Activated CD8-positive, alpha-beta memory T cell treated with anti-CD3 and anti-CD28 coated beads, Interleukin-2, amount 50 U/mL, for 1 hour (primary cell): Measurements from ENCODE around the gene TMLHE.
"Not testable (repeated sequence)": the region's sequence is repeated elsewhere in the genome, so short reads cannot be mapped to it uniquely, and the experiment has no call there.

ENCODE experiments used
- DNase-seq: peaks from one replicate; pipeline ENCODE4 v3.0.0-alpha.2; 2020; ENCODE audit errors: extremely low read depth

TMLHE gene, protein sequence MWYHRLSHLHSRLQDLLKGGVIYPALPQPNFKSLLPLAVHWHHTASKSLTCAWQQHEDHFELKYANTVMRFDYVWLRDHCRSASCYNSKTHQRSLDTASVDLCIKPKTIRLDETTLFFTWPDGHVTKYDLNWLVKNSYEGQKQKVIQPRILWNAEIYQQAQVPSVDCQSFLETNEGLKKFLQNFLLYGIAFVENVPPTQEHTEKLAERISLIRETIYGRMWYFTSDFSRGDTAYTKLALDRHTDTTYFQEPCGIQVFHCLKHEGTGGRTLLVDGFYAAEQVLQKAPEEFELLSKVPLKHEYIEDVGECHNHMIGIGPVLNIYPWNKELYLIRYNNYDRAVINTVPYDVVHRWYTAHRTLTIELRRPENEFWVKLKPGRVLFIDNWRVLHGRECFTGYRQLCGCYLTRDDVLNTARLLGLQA

DNA sequence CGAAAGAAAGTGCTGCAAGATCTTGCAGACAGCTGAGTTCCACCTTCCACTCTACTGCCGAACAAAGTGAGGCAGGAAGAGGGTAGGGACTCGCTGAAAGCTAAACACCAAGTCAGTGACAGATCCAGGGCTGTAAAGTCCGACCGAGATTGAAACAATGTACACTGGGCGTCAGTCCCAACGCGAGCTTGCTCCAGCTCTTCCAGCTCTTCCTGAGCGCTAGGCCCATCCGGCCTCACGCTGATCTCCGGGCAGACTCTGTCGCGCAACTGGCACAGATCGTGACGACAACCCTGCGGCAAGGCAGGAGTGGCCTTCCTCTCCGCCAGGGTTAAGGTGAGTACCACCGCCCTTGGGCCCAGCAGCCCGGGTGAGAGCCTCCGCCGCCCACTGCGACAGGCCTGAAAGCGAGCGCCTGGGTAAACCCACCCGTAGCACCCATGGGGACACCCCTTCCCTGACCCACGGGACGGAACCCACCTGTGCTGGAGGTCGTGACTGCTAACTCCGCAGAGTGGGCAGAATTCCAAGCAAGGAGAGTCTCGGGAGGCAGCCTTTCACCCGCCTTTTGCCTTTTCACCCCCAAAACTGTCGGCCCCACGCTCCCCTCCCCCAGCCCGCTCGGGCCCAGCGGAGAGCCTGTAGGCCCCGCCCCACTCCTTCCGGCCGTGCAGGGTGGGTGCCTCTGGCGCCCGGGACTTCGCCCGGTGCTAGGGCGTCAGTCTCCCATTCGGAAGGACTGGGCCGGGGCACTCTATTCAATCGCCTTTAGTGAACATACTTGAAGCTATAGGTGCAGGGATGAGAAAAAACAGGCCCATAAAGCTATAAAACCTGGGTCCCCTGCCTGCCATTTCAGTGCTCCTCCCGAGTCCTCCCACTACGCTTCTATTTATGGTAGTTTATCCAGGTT, at the start of gene TMLHE, which contains the start of gene SPRY3:
TMLHE (minus strand) TSS at position 641 of the 913 bp plus-strand sequence. CDS start 67,676 bp downstream, outside the sequence.
SPRY3 (plus strand) TSS at position 275 of the 913 bp plus-strand sequence.
- DNase-seq: peak; percentile 4

DNA sequence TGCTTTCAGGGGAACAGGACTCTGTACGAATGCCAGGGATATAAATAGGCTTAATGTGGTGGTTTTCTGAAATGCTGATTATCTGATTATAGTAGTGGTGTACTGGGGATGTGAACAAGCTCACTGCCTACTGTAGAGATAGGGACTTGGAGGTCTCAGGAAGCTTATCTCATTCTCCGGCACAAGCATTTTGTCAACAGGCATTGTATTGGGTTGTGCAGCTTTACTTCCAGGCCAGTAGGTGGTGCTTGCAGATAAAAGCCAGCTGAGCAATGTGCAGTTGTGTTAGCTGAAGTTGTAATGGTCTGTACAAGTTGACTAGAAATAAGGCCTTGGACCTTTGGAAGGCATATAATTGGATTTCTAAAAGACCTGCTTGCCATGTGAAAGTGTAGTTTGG, 49.5 kb upstream of the TMLHE start:
- DNase-seq: no peak

DNA sequence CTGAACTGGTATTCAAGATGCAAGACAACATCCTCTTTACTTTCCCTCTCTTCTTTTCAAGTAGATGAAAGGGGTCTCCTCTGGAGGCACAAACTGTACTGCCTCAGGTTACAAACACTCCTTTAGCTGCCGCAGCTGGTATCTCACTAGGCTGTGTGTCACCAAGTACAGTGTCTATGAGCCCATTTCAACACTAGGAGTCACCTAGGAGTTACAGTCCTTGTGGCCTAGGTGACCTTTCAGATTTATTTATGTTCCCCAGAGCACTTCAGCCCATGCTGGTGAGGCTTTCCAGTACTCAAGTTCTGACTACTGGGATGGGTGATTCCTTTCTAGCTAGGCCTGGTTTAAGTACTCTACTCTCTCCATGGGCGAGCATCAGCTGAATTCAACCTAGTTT, 32.4 kb upstream of the TMLHE start:
- no peak for DNase-seq

DNA sequence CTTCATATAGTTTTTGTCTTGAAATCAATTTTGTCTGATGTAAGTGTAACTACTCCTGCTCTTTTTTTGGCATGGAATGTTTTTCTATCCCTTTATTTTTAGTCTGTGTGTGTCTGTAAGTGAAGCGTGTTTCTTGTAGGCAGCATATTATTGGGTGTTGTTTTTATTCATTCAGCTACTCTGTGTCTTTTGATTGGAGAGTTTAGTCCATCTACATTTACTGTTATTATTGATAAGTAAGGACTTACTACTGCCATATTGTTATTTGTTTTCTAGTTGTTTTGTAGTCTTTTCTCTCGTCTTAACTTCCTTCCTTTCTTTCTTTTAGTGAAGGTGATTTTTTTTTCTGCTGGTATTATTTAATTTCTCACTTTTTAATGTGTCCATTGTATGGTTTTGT, 30.5 kb upstream of the TMLHE start:
- DNase-seq: no peak

DNA sequence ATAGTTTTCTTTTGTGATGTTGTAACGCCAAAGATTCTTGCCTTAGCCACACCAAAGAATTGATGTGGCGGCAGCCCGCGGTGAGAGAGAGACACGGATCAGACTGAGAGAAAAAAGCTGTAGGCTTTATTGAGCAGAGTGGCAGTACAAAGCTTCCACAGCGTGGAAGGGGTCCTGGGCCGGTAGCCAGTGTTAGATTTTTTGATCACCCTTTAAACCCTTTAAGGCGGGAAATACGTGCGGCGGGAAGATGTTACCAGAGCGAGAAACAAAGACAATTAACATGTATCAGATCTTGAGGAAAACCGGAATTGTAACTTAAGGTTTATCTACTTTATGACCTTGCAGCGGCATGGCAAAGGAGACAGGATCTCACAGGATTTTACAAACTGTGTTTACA, 28.6 kb upstream of the TMLHE start:
- DNase-seq: not testable (repeated sequence)

DNA sequence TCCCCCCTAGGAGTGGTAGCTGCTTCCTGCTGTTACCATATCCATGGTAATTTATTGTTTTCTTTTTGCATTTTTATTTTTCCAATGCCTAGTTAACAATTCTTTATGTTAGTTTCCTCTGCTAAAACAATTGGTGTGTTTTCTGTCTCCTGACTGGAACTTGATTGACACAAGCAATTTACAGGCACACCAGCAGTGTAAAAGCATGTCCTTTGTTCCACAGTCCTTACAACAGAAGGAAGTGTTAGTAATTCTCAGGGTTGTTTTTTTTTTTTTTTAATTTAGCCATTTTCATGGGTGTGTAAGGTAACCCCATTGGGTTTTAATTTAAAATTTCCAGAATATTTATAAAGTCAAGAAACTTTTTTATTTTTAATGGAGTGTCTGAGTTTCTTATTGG, 25.0 kb upstream of the TMLHE start:
- no peak for DNase-seq

DNA sequence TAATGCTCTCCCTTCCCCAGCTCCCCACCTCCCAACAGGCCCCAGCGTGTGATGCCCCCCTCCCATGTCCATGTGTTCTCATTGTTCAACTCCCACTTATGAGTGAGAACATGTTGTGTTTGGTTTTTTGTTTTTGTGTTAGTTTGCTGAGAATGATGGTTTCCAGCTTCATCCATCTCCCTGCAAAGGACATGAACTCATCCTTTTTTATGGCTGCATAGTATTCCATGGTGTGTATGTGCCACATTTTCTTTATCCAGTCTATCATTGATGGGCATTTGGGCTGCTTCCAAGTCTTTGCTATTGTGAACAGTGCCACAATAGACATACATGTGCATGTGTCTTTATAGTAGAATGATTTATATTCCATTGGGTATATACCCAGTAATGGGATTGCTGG, 22.3 kb upstream of the TMLHE start:
- not testable (repeated sequence) for DNase-seq

DNA sequence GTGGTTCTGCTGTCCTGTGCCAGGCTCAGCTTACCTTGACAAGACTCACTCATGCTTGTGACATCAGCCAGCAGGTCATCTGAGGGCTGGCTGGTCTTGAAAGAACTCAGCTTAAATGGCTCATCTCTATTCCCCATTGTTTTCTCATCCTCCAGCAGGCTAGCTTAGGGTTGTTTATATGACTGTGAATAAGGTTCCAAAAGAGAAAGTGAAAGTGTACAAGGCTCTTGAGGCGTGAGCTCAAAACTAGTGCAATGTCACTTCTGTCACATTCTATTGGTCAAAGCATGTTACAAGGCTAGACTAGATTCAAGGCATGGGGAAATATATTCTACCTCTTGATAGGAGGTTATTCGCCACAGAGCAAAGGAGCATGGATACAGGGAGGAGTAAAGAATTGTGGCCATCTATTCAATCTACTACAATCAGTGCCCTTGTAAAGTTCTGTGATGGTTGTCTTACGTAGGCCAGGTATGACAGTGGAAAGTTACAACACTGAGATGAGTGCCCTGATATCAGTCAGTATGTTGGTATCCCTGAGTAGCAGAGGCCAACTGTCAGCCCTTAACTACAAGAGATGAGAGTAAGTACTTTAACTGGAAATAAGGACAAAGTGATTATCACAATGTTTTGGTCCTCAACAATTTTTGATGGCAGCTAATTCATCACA, 19.8 kb upstream of the TMLHE start:
- no peak for DNase-seq

DNA sequence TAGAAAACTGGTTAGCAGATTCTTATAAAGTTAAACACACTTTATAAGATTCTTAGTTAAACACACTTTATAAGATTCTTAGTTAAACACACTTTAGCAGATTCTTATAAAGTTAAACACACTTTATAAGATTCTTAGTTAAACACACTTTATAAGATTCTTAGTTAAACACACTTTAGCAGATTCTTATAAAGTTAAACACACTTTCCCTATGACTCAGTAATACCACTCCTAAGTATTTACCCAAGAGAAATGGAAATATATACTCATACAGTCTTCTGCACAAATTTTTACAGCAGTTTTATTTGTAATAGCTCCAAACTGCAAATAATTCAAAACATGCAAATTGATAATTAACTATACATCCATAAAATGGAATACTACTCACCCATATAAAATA, 7.4 kb upstream of the TMLHE start:
- not testable (repeated sequence) for DNase-seq

DNA sequence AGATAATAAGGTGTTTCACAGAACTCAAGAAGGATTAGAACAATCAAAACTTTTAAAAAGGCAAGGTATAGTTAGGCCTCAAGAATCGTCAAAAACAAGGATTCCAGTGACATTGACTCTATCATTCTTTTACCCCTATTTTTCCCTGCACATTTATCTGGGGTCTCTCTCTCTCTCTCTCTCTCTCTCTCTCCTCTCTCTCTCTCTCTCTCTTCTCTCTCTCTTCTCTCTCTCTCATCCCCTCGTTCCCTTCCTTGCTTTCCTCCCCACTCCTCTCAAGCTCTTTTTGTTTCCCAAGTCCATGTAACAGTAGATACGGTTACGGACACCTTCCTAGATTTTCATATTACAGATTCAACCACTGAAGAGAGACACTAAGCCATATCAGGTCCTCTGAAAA, 3.2 kb upstream of the TMLHE start:
- no peak for DNase-seq

DNA sequence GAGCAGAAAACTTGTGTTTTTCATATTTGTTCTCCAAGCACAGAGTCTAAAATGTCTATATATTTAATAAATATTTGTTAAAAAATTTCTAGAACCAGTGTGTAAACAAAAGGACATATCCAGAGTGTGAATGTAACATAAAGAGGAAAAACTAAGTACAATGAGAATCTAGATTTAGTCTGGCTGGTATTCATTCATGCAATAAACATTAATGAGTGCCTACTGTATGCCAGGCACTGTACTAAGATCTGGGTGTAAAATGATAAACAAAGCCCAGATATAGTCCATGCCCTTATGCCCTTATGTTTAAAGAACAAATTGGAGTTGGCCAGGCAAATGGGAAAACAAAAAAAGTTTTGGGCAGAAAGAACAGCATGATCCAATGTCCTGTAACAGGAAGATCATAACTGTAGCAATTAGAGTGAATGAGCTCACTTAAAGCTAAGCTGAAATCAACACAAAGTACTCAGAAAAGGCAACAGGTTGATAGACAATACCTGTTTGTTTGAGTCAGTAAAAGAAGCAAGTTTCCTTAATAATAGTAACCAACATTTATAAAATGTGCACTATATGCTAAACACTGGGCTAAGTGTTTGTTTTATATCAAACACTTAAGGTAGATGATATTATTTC, 1.3 kb upstream of the TMLHE start:
- no peak for DNase-seq

DNA sequence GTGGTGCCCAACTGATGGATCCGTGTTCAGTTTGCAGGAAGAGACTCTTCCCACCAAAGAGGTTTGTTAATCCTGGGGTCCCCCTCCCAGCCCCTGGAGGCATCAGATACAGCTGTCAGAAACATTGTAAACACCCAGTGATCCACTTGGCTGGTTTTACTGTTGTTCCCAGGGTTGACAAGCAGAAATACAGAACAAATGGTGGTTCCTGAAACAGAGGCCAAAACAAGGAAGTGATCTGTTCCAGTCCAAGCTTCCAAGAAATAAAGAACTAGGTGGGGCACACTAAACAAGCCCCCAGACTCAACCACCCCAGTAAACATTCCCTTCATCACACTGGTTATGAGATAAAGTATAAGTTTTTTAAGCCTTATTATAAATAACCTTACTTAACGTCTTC, 1.4 kb downstream of the TMLHE start:
- no peak for DNase-seq

DNA sequence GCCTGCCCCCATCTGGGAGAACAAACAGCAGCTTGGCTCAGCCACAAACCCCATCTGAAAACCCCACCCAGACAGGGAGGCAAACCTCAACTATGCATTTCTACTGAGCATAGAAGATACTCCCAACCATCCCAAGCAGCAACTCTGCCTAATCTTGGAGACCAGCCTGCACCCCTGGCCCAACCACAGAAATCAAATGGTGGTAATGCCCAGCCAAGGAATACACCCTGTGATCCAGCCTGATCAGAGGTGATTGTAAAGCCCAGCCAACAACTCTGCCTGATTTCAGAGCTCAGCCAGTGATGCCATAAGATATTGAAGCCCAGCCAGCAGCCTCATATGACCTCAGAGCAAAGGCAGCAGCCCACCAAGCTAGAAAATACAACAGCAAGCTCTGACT, 19.8 kb downstream of the TMLHE start:
- DNase-seq: no peak

DNA sequence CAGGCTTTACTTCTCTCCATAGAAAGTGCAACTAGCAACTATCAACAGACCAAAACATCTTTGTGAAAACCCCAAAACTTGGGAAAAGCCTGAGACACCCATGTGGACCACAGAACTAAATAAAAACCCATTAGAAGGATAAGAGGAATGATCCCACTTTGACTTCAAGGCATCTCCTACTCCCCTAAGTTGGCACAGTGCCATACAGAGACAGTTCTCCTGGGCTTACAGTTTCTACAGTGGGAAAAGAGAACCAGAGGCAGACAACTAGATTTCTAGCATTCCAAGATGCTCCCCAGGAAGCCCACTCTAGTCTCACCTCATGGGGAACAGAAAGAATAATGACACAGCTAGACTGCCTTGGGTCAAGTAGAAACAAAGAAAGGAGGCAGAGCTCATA, 20.4 kb downstream of the TMLHE start:
- DNase-seq: no peak

DNA sequence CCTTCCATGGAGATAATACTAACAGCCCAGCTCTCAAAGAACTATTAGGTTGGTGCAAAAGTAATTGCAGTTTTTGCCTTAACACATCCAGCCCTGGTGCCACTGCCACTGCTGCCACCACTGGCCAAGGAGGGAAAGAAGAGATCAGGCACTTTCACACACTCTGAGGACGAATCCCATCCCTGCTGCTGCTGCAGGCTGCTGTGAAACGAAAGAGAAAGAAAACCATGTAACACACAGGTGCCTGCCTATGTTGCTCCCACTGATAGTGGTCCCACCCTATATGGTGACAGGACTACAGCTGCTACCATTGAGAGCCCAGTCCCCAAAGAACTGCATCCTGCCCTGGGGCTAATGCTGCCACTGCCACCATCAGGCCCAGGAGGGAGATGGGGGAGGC, 35.1 kb downstream of the TMLHE start:
- DNase-seq: no peak

DNA sequence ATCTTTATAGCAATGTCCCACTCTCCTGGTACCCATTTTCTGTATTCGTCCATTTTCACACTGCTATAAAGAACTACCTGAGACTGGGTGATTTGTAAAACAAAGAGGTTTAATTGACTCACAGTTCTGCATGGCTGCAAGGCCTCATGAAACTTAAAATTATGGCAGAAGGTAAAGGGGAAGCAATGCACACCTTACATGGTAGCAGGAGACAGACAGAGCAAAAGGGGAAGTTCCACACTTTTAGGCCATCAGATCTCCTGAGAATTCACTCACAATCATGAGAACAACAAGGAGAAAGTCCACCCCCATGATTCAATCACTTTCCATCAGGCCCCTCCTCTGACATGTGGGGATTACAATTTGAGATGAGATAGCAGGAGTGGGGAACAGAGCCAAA, 49.7 kb downstream of the TMLHE start:
- DNase-seq: no peak

DNA sequence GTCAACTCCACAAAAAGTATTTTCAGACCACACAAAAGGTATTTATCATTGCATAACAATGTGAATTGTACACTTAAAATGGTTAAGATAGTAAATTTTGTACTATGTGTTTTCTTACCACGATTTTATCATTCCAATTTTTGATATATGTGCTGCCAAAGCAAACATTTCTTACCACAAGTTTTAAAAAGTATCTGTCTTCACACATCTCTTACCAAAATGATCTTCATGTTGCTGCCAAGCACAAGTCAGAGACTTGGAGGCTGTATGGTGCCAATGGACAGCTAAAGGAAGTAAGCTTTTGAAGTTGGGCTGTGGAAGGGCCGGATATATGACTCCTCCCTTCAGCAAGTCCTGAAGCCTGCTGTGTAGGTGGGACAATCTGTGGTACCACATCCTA, 67.9 kb downstream of the TMLHE start:
- no peak for DNase-seq

DNA sequence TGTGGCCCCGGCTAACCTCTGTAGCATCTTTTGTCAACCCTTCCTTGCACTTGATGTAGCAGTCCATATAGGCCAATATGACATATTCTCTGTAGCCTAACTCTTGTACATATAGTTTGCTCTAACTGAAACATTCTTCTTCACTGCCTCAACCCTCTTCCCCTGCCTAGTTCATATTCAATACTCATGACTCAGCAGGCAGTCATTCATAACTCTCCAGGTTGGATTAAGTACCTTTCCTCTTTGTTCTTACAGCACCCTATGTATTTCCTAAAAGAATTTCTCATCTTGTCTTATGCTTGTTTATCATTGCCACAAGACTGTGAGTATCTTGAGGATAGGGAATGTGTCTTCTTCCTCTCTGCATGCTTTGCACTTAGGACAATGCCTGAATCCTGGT, 76.9 kb downstream of the TMLHE start:
- DNase-seq: no peak

DNA sequence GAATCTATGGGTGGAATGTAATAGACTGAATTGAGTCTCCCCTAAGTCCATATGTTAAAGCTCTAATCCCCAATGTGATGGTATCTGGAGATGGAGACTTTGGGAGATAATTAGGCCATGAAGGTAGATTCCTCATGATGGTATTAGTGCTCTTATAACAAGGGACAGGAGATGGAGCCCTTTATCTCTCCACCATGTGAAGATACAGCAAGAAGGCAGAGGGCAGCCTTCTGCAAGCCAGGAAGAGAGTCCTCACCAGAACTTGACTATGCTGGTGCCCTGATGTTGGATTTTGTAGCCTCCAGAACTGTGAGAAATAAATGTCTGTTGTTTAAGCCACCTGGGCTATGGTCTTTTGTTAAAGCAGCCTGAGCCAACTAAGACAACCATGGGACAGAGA, 78.0 kb downstream of the TMLHE start:
- no peak for DNase-seq

DNA sequence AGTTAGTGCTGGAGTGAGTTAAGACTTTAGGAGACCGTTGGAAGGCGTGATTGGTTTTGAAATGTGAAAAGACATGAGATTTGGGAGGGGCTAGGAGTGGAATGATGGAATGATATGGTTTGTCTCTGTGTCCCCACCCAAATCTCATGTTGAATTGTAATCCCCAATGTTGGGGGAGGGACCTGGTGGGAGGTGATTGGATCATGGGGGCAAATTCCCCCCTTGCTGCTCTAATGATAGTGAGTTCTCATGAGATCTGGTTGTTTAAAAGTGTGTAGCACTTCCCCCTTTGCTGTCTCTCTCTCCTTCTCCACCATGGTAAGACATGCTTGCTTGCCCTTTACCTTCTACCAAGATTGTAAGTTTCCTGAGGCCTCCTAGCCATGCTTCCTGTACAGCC, 85.7 kb downstream of the TMLHE start:
- DNase-seq: not testable (repeated sequence)

DNA sequence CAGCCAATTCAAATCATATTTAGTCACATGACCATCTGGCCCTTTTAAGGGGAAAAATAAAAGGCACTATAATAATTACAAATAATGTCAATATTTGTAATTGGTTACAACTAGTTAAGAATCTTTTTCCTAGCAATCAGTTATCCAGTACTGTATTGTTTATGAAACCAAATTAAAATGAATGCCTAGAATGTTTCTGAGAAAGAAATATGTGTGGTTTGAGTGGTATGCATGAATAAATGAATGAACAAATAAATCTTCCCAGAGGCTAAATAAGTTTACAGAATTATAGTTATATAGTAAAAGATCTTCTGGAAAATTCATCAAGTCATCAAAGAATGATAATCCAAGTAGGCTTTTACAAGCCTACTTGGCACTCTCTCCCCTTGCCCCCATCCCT, 98.5 kb downstream of the TMLHE start:
- no peak for DNase-seq

DNA sequence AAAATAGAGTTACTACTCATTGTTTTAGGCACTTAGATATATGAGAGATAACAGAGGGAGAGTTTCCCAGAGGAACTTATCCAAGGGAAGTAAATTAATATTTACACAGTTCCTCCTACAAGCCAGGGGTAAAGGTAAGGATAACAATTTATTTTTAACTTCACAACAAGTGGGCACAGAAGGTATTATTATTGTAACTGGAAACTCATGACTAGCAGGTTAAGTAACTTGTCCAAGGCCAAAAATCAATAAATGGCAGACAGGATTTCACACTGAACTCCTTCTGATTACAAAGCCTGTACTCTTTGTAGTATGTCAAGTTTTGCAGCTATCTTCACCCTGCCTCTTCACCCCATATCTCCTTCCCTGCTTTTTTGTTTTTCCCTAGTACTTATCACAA, 107.5 kb downstream of the TMLHE start:
- no peak for DNase-seq
